Measurements from ENCODE around the gene POLDIP3.
"Not testable (repeated sequence)": the region's sequence is repeated elsewhere in the genome, so short reads cannot be mapped to it uniquely, and the experiment has no call there.

Gene POLDIP3

DNA sequence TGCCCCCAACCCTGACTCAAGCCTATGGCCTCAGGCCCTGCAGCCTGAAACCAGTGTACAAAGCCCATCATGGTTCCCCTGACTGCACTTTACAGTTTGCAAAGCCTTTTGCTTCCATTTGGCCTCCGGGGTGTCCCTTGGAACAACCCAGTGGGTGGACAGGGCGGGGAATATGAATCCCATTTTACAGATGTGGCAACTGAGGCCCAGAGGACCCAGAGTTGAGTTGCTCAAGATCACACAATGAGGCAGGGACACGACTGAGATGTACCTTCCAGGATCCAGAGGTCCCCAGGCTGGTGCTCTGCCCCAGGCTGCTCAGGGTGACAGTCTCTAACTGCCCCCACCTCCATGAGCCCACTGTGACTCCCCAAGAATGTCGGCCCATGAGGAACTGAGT is 5.4 kb upstream of the POLDIP3 start:
- in situ Hi-C loops (cut with MboI; ENCODE audit: low sequenced_read_pairs): no loop called here

DNA sequence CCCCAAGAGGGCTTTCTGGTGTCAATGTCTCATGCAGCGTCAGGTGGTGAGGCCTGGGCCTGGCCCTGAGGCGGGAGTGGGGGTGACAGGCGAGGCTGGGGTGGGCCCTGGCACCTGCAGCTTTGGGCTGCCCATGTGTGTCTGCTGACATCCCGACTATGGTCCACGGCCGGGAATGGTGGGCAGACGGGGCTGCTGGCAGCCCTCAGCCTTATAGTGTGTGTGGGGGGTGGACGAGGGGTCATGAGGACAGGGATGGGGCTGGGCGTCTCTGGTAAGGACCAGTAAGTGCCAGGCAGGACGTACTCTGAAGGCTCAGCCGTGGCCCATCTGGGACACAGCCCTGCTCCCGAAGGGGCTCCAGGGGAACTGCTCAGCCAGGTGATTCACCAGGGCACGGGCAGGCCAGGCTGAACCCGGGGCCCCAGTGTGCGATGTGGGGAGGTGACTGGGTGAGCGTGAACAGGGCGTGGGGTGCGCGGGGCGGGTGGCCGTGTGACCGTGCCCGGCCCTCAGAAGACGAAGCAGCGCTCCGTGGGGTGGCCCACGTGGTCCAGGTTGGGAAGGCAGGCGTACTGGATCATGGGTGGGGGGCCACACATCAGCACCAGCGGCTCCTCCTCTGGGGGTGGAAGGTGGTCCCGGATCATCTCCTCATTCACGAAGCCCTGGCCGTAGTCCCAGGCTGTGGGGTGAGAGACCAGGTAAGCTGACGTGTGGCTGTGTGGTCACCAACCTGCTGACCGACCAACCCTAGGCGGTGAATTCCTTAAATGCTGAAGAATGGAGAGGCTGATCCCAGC is 4.8 kb upstream of the POLDIP3 start:
- in situ Hi-C loops (cut with MboI; ENCODE audit: low sequenced_read_pairs): no loop called here

DNA sequence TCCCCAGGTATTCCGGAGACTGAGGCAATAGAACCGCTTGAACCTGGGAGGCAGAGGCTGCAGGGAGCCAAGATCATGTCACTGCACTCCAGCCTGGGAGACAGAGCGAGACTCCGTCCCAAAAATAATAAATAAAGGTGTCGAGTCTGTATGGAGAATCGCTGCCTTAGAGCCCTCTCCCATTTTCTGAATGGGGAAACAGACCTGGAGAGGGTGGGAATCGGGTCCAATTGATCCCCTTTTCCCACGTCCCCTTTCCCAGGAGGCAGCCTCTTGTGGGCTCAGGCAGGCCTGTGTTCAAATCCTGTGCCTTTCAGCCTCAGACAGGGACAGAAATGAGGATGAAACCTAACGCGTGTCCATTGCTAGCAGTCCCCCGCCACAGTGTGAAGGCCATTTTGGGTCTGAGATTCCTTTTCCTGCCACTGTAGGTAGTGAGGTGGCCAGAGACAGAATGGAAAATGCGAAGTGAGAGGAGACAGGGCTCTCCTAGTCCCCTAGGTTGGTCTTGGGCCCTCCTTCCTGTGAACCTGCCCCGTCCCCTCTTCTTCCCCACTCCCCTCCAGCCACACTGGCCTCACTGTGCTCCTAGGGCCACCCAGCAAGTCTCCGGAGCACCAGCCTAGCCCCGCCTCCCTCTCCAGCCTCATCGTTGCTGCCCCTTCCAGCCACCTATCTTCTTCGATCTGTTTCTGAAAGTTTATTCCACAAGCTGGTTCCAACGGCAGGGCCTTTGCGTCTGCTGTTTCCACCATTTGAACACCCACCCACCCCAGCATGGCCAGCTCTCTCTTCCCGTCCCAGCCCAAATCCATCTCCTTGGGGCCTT is 2.7 kb upstream of the POLDIP3 start:
- in situ Hi-C loops (cut with MboI; ENCODE audit: low sequenced_read_pairs): no loop called here

DNA sequence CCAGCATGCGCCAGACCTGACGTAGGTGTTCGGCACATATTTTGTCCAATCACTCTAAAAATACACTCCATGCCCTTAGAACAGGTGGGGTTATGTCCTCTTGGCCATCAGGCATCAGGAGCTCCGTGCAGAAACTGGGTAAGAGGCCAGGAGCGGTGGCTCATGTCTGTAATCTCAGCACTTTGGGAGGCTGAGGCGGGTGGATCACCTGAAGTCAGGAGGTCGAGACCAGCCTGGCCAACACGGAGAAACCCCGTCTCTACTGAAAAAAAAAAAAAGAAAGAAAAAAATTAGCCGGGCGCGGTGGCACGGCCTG is 1.1 kb upstream of the POLDIP3 start:
- in situ Hi-C loops (cut with MboI; ENCODE audit: low sequenced_read_pairs): not testable (repeated sequence)

DNA sequence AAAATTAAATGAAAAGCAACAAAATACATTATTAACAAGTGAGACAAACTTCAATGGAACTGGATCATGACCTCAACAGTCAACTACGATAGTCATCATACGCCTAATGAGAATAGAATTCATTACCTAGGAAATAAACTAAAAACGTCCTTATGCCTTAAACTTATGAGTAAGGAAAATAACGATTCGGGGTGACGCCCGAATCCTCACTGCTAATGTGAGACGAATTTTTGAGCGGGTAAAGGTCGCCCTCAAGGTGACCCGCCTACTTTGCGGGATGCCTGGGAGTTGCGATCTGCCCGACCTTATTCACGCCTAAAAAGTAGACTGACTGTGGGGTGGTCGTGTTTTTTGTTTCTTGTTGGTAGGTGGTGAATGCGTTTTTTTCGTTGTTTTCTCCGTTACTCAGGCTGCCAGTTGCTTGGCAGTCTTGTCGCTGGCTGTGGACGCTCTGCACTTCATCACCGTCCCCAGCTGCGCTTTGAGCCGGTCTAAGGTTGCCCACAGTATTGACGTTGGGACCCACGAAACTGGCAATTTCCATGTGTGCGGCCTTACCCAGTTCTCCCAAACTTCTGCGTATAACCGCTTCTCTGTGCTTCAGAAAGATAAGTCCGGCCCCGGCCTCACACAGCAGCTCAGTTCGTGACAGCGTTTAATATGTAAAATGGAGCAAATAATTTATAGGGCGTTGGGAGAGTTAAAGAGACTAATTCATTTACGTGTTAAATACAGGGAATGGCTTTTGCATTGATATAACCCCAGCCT is 593 bp upstream of the POLDIP3 start:
- in situ Hi-C loops (cut with MboI; ENCODE audit: low sequenced_read_pairs): no loop called here

DNA sequence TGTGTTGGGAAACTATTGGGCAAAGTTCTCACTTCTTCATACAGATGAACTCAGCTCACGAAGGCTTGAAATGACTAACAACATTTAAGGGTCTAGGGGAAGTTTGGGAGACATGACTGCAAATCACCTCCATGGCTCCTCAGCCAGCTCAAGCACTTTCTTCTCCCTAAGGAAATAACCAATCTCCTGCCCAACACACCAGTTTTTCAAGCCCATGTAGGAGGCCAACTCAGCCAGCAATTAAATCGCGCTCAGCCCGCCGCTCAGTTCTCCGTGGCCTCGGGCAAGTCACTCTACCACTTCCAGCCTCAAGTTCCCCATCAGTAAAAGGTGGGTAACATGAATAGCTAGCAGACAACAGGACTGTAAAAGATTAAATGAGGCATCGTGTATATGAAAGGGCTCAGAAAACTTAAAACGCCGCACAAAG is 796 bp downstream of the POLDIP3 start:
- in situ Hi-C loops (cut with MboI; ENCODE audit: low sequenced_read_pairs): no loop called here

DNA sequence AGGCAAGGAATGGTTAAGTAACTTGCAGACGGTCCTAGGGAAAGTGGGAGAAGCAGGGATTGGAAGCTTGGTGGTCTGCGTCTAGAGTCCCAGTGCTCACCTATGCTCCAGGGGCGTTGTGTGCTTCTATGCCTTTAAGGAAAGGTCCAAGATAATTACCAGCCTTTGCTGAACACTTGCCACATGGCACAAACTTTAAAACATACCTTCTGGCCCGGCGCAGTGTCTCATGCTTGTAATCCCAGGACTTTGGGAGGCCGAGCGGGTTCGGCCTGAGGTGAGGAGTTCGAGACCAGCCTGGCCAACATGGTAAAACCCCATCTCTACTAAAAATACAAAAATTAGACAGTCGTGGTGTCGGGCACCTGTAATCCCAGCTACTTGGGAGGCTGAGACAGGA is 2.3 kb downstream of the POLDIP3 start:
- in situ Hi-C loops (cut with MboI; ENCODE audit: low sequenced_read_pairs): no loop called here

DNA sequence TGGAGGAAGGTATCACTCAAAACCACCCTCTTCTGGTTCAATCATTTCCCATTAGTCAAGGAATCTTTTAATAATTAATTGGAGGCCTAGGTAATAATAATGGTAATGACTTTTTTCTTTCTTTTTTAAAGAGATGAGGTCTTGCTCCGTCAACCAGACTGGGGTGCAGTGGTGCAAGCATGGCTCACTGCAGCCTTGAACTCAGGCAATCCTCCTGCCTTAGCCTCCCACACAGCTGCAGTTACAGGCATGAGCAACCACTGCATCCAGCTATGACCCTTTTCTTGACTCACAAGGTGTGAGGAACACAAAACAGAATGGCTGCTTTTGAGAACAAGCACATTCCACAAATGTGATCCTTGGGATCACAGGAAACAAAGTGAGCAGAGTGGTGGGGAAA is 3.6 kb downstream of the POLDIP3 start:
- in situ Hi-C loops (cut with MboI; ENCODE audit: low sequenced_read_pairs): no loop called here

DNA sequence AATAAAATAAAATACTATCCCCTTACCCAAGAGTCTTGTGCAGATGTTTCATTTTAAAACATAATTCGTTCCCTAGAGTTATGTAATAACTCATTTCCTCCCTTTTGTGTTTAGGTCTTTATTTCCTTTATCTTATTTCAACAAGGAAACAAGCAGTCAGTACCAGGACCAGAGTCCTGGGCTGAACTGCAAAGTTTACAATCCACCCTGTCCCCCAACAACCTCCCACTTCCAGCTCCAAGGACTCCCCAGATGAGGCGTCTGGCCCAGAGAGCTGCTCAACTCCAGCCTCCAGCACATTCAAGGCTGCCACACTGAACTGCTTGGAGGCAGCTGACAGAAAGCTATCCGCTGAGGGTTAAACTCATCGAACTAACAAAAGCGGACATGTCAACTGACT is 4.5 kb downstream of the POLDIP3 start:
- in situ Hi-C loops (cut with MboI; ENCODE audit: low sequenced_read_pairs): no loop called here

DNA sequence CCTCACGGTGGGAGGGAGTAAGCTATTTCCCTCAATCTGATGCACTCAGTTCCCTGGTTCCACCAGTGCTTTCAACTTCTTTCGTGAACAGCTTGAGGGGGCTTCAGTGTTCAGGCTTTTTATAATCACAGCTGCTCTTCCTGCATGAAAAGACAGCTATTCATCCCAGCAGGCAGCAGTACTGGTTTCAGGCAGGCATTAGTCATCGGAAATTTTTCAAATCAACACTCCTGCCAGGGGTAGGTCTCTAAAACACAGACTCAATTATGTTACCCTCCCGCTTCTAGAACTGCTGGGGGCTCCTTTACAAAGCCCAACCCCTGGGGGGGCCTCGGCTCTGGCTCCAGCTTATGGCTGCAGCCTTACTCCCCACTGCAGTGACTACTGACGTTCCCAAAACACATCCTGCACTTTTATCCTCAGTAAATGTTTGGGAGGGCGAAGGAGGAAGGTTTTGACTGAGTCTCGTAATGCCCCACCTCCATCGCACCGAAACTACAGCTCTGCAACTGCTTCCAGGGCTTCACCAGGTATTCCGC is 5.8 kb downstream of the POLDIP3 start:
- in situ Hi-C loops (cut with MboI; ENCODE audit: low sequenced_read_pairs): no loop called here

DNA sequence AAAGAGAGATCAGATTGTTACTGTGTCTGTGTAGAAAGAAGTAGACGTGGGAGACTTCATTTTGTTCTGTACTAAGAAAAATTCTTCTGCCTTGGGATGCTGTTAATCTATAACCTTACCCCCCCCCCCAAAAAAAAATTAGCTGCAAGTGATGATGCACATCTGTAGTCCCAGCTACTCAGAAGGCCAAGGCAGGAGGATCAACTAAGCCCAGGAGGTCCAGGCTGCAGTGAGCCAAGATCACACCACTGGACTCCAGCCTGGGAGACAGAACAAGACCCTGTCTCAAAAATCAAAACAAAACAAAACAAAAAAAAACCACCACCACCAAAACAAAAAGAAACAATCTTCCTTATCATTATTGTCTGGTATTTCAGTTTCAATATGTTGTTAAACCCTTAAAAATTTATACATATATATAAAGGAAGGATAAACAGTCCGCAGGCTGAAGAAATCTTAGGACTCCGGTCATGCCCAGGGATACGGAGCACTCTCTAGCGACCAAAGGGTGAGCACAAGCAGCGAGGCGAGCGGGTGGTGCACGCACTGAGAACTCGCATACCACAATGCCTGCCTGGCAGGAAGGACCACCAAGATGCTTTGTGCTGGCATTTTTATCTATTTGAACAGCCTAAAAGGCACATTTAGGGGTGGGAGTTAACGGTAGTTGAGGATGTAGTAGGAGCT is 6.4 kb downstream of the POLDIP3 start:
- in situ Hi-C loops (cut with MboI; ENCODE audit: low sequenced_read_pairs): no loop called here

DNA sequence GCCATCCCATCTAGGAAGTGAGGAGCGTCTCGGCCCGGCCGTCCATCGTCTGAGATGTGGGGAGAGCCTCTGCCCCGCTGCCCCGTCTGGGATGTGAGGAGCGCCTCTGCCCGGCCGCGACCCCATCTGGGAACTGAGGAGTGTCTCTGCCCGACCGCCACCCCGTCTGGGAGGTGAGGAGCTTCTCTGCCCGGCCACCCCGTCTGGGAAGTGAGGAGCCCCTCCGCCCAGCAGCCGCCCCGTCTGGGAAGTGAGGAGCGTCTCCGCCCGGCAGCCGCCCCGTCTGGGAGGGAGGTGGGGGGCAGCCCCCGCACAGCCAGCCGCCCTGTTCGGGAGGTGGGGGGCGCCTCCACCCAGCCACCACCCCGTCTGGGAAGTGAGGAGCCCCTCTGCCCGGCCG is 7.0 kb downstream of the POLDIP3 start:
- in situ Hi-C loops (cut with MboI; ENCODE audit: low sequenced_read_pairs): not testable (repeated sequence)

DNA sequence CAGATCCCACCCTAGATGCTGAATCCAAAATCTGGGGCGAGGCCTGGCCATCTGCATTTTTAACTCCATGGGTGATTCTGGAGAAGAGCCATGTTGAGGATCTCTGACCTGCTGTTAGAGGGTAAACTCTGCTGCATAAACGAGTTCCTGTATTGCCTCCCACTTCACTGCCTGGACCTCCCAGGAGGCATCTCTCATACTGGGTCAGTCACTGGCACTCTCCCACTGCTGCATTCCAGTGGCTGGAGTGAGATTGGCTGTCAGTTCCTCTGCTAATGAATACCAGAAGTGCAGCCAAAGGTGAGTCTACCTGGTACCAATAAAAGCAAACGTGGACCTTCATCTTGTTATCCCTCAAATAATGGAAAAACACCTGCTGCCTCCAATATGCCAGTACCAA is 10.3 kb downstream of the POLDIP3 start:
- in situ Hi-C loops (cut with MboI; ENCODE audit: low sequenced_read_pairs): no loop called here

DNA sequence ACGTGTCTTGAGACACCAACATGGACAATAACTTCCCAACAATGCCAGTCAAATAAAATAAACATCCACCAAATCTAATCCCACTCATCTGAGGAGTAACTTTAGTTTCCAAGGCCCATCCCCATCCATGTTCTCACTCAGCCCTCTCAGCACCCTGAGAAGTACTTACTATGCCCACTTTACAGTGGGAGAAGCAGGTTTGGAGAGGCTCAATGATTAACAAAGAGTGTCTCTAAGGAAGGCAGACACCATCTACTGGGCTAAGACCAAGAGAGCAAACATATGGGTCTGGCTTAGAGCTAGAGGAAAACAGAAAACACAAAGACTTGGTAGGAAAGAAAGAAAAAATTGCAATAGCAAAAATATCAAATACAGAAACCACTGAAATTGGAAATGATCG is 11.3 kb downstream of the POLDIP3 start:
- in situ Hi-C loops (cut with MboI; ENCODE audit: low sequenced_read_pairs): no loop called here

DNA sequence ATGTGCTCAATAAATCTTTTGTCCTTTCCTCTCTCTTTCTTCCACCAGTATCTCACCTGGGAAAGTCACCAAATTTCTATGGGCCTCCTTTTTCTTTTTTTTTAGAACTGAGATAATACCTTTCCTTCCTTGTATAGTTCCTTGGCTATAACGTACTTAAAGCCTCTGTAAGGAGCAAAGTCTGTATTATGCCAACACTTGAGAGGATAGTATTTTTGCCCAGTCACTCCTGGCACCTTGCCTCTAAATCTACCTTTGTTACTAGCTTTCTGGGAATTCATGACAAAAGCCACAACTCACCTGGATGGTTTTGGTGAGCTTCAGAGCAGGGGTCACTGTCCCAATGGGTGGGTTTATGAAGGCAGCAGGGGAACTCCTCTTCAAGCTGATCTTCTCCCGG is 12.2 kb downstream of the POLDIP3 start:
- in situ Hi-C loops (cut with MboI; ENCODE audit: low sequenced_read_pairs): no loop called here

DNA sequence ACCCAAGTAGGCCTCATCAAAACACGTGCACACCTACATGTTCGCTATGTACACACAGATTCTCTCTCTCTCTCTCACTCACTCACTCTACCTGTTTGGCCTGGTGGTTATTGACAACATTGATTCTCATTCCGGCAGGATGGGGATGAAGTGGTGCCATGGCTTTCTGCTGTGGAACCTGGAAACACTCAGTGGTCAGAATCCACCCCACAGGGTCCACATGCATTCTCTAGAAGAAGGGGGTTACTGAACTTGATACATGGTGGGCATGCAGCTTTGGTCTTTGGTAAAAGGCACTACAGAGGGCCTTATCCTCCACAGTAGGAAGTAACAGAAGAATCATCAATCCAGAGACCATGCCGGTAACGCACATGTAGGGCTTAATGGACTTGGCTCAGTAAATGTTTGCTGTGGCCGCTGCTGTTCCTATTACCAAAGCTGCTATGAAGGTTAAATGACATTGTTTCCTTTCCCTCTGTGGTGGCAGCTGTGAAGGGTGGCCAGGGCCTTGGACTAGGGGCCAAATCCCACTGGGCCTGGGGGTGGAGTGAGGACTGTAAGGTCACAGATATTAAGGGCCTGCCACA is 12.7 kb downstream of the POLDIP3 start:
- in situ Hi-C loops (cut with MboI; ENCODE audit: low sequenced_read_pairs): no loop called here

DNA sequence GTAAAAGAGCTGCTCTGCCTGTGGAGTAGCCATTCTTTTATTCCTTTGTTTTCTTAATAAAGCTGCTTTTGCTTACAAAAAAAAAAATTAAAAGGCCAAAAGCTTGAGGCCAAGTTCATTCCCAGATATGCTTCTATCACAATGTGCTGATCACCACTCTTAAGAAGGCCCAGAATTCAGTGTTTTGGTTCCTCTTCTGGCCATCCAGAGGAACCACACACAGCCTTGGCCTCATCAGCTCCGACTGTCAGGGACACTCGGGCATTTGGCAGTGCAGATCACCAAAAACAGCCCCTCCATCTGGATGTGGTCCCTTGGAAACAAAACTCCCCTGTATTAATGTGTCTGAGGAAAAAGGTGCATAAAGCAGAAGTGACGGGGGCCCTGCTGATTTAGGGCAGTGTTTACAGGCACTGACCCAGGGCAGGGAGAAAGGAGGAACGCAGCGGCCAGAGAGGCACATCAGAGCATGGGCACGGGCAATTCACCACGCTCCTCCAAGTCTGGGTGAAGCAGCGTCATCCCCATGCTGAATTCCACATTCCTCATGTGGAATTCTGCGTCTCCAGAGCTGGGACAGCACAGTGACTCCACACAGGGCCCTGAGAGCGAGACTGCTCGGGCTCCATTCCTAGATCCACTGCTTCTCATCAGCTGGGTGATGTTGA is 17.7 kb downstream of the POLDIP3 start:
- in situ Hi-C loops (cut with MboI; ENCODE audit: low sequenced_read_pairs): no loop called here

DNA sequence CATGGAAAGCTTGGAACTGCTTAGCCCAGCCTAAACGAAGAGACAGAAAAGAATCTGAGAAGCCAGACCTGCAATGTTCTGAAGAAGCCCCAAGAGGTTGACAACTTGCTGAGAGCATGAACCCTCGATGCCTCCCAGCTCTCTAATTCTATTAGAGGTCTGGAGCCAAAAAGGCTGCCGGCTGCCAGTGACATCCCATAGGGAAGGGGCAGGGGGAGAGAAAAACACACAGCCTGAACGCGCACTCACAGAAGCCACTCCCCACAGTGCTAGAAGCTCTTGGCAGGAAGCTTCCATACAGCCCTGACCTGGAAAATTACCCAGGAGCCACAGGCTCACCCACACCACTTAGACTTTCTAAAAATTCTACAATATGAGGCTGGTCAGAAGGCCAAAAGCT is 18.3 kb downstream of the POLDIP3 start:
- in situ Hi-C loops (cut with MboI; ENCODE audit: low sequenced_read_pairs): no loop called here

DNA sequence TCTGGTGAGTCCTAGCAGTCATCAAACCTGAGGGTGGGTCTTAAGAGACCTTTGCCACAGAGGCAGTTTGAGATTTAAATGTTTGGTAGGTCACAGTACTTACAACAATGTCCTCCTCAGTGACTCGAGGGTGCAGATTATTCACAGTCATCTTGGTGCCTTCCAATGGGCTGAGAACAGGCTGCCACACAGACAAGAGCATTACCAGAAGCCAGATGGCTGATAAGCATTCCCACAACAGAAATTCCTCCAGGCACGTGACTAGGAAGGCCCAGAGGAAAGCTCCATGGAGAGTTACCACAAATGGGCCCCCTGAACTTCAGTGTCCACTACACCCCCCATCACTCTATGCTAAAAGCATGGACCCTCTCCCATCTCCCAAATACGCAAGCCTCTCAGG is 19.2 kb downstream of the POLDIP3 start:
- in situ Hi-C loops (cut with MboI; ENCODE audit: low sequenced_read_pairs): no loop called here

DNA sequence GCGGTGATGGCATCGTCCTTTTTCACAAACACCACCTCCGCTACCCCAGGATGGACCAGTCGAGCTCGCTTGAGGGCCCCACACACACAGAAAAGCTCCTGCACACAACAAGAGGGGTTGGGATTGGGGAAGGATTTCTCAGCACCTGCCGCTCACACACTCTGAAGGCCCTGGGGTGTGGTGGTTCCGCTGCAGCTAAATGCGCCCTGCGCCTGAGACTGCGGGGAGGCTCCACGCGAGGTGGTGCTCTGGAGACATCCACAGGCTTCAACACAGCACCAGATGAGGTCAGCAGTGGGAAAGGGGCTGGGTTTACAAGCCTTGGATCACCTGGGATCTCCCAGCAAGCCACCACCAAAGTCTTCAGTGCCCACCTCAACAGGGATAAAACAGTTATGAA is 22.7 kb downstream of the POLDIP3 start:
- in situ Hi-C loops (cut with MboI; ENCODE audit: low sequenced_read_pairs): no loop called here

All from HL-60/S4 treated with retinoic acid at 250 ng/mL for 4 days and 3 days (cell line).